ENCODE data around the gene ZC3H12A.

ZC3H12A gene

GRCh38 chr1:37442139-37442538 is 32.2 kb upstream of the ZC3H12A start:
- no peak for TF ChIP-seq EZH2phosphoT487 (IDR thresholded peaks at IDR 0.05; ENCODE audit: low read depth)
- no peak for TF ChIP-seq CTCF (IDR thresholded peaks at IDR 0.05; ENCODE audit: low read depth, low read length)

GRCh38 chr1:37442644-37443043 is 31.7 kb upstream of the ZC3H12A start:
- Histone ChIP-seq H3K4me3 (ENCODE audit: low read length) (no peak overlapping the region), H3K4me1 (ENCODE audit: low read length) (no peaks in the 10 kb centered on the region), H4K20me1 (ENCODE audit: insufficient read depth, low read length) (no peaks in the 10 kb centered on the region), H3K9ac (ENCODE audit: low read length) (no peak overlapping the region), H3K27ac (ENCODE audit: low read length) (no peak overlapping the region), H2AFZ (ENCODE audit: low read depth, low read length) (no peak overlapping the region), H3K27me3 (ENCODE audit: low read depth, low read length) (no peaks in the 10 kb centered on the region), H3K9me3 (ENCODE audit: insufficient read depth, low read length) (no peaks in the 10 kb centered on the region), H3K4me2 (ENCODE audit: low read length) (no peak overlapping the region), H3K79me2 (ENCODE audit: low read length) (no peaks in the 10 kb centered on the region), H3K36me3 (replicated peaks; ENCODE audit: low read depth, low read length) (no peaks in the 10 kb centered on the region)
- no peak for TF ChIP-seq CTCF (IDR thresholded peaks at IDR 0.05; ENCODE audit: low read depth, low read length)
- TF ChIP-seq EZH2phosphoT487 (IDR thresholded peaks at IDR 0.05; ENCODE audit: low read depth), result no peak

More at GRCh38 chr1:37442139-37442538, 32.2 kb upstream of the ZC3H12A start:
- no peak overlapping the region for H3K9ac ChIP-seq (ENCODE audit: low read length)
- H3K36me3 ChIP-seq (replicated peaks; ENCODE audit: low read depth, low read length), result no peaks in the 10 kb centered on the region
- H3K79me2 ChIP-seq (ENCODE audit: low read length), result no peaks in the 10 kb centered on the region
- H3K4me1 ChIP-seq (ENCODE audit: low read length), result no peaks in the 10 kb centered on the region
- no peaks in the 10 kb centered on the region for H4K20me1 ChIP-seq (ENCODE audit: insufficient read depth, low read length)
- H3K27ac ChIP-seq (ENCODE audit: low read length), result no peak overlapping the region
- no peak overlapping the region for H3K4me2 ChIP-seq (ENCODE audit: low read length)
- H3K9me3 ChIP-seq (ENCODE audit: insufficient read depth, low read length), result no peaks in the 10 kb centered on the region
- no peaks in the 10 kb centered on the region for H3K27me3 ChIP-seq (ENCODE audit: low read depth, low read length)
- no peak overlapping the region for H2AFZ ChIP-seq (ENCODE audit: low read depth, low read length)
- no peak overlapping the region for H3K4me3 ChIP-seq (ENCODE audit: low read length)

- Histone ChIP-seq H3K79me2 (ENCODE audit: low read length) (no peaks in the 10 kb centered on the region), H2AFZ (ENCODE audit: low read depth, low read length) (no peak overlapping the region), H3K27me3 (ENCODE audit: low read depth, low read length) (no peaks in the 10 kb centered on the region), H3K36me3 (replicated peaks; ENCODE audit: low read depth, low read length) (no peaks in the 10 kb centered on the region), H3K4me3 (ENCODE audit: low read length) (no peak overlapping the region), H3K4me1 (ENCODE audit: low read length) (peaks cover 8% of the 10 kb centered on the region), H3K9me3 (ENCODE audit: insufficient read depth, low read length) (no peaks in the 10 kb centered on the region), H3K9ac (ENCODE audit: low read length) (no peak overlapping the region), H3K27ac (ENCODE audit: low read length) (no peak overlapping the region), H3K4me2 (ENCODE audit: low read length) (no peak overlapping the region), H4K20me1 (ENCODE audit: insufficient read depth, low read length) (no peaks in the 10 kb centered on the region)
- TF ChIP-seq EZH2phosphoT487 (IDR thresholded peaks at IDR 0.05; ENCODE audit: low read depth) (no peak), CTCF (IDR thresholded peaks at IDR 0.05; ENCODE audit: low read depth, low read length) (no peak)
Observed at GRCh38 chr1:37446874-37447273, 27.5 kb upstream of the ZC3H12A start.

GRCh38 chr1:37448185-37448584 is 26.2 kb upstream of the ZC3H12A start:
- Histone ChIP-seq H3K79me2 (ENCODE audit: low read length) (no peaks in the 10 kb centered on the region), H3K4me2 (ENCODE audit: low read length) (no peak overlapping the region), H2AFZ (ENCODE audit: low read depth, low read length) (no peak overlapping the region), H3K9ac (ENCODE audit: low read length) (no peak overlapping the region), H3K27me3 (ENCODE audit: low read depth, low read length) (no peaks in the 10 kb centered on the region), H3K9me3 (ENCODE audit: insufficient read depth, low read length) (no peaks in the 10 kb centered on the region), H3K4me3 (ENCODE audit: low read length) (no peak overlapping the region), H3K4me1 (ENCODE audit: low read length) (peaks cover 8% of the 10 kb centered on the region), H3K36me3 (replicated peaks; ENCODE audit: low read depth, low read length) (no peaks in the 10 kb centered on the region), H3K27ac (ENCODE audit: low read length) (no peak overlapping the region), H4K20me1 (ENCODE audit: insufficient read depth, low read length) (no peaks in the 10 kb centered on the region)
- TF ChIP-seq EZH2phosphoT487 (IDR thresholded peaks at IDR 0.05; ENCODE audit: low read depth) (no peak), CTCF (IDR thresholded peaks at IDR 0.05; ENCODE audit: low read depth, low read length) (no peak)
